NCI-H2107 treated with DMSO at 0.1 percent for 48 hours (cell line): Measurements from ENCODE around the gene SPINK8.
A peak's percentile ranks its signal among the peaks of the same experiment; 100 is the strongest.
"Not testable (repeated sequence)": the region's sequence is repeated elsewhere in the genome, so short reads cannot be mapped to it uniquely, and the experiment has no call there.

Experiments used
- DNase-seq: peaks from one replicate; lab custom pipeline; 2025; ENCODE audit not compliant: unreplicated experiment; lab: John Stamatoyannopoulos, UW

The SPINK8 gene

DNA sequence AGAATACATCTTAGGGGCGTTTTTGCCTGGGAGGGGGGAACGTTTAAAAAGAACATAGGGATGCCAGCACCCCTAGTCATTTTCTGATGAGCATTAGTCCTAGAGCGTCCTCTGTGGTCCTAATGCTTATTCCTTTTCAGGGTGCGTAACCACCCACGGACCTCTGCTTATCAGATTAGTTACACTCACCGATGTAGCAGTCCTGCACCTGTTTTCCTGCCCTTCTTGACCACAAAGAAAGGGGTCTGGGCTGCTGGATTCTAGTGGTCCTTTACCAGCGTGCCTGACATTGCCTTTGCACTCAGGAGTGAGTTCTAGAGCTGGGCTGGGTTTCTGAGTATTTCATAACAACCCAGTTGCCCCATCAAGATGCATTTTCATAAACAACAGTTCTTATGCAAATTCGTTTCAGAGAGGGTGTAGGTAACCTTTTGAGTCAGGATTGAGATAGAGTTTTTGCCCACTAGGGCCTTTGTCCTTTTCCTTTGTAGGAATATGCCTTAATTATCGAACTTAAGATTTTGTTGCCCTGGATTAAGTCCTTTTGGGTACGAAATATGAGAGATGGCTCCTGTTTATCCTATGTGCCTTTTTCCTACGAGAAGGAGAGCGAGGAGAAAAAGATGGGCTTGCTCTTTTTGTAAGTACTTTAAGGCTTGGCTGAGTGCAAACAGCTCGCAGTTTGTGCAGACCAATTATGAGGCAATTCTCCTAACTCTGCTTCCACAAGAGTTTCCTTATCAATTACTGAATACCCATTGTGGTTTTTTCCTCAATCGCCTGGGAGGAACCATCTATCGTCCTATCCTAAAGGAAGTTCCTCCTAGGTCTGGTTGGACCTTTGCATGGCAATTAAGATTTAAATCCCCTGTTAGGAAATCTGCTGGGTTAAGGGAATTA, at the start of gene SPINK8:
SPINK8 (minus strand) TSS at position 316 of the 900 bp plus-strand sequence. CDS start 5,320 bp downstream, outside the sequence.
- DNase-seq = not testable (repeated sequence)

DNA sequence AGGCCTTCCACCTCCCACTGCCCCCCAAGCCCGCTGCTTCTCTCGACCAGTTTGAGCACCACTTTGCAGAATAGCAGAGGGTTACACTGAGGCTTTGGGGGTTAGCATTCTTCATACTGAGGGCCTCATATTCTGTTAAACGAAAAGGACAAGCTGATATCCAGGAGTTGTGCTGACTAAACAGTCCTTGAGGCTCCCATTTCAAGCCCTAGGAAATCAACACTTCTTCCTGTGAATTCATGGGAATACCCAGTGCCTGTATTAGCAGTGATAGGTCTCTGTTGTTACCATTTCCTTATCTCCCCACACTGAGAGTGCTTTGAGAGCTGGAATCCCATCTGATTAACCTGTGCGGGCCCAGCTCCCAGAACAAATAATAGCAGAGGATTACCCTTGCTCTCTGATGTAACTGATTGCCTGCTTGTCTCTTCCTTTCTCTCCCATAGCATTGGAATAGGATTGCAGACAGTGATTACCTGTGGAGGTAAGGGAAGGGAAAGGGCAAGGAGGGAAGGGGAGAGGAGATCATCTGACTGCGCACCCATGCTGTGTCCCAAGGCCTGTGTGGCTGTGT, 39.5 kb upstream of the SPINK8 start:
- peak; percentile 19 for DNase-seq

GRCh38 chr3:48372377-48372770, 38.9 kb upstream of the SPINK8 start:
- peak; percentile 35 for DNase-seq

DNA sequence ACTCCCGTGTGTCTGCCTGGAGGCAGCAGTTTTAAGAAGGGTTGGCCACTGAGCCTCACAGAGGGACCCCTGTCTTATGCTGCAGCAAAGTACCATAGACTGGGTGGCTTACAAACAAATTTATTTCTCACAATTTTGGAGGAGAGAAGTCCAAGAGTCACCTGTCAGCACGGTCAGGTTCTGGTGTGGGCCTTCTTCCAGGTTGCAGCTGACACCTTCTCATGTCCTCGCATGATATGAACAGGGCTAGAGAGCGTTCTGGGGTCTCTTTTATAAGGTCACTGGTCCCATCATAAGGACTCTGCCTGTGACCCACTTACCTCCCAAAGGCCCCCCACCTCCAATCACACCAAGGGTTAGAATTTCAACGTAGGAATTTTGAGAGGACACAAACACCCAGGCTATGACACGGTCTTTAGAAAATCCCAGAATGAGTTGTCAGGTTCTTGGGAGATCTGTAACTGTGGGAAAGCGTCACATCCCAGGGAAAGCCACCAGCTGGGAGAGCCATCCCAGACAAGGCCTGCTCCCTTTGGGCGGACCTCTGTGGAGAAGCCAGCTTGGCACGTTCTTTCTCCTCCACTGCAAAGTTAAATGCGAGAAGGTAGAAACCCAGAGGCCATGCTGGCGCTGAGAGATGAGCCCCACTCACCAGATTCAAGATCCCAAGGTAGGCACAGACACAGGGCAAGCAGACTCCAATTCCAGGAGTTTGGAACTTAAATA, 38.4 kb upstream of the SPINK8 start, which contains the start of gene FBXW12:
FBXW12 (plus strand) TSS at position 569 of the 726 bp plus-strand sequence. CDS start 549 bp downstream, outside the sequence.
- no peak for DNase-seq

DNA sequence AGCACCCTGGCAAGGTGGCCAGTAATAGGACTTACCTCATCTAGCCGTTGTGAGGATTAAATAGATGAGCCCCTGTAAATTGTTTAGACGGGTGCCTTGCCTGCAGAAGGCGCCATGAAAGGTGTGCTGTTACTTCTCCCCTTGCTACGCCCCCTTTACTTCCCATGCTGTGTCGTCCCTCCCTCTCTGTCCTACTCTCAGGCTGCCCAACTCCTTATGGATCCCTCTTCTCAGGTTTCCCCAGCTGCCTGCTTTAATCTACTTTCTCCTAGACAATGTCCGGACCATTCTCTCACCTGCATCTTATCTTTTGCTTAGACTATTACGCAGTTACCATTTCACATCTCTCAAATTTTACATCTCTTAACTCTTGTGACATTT, 36.9 kb upstream of the SPINK8 start:
- peak; percentile 3 for DNase-seq

DNA sequence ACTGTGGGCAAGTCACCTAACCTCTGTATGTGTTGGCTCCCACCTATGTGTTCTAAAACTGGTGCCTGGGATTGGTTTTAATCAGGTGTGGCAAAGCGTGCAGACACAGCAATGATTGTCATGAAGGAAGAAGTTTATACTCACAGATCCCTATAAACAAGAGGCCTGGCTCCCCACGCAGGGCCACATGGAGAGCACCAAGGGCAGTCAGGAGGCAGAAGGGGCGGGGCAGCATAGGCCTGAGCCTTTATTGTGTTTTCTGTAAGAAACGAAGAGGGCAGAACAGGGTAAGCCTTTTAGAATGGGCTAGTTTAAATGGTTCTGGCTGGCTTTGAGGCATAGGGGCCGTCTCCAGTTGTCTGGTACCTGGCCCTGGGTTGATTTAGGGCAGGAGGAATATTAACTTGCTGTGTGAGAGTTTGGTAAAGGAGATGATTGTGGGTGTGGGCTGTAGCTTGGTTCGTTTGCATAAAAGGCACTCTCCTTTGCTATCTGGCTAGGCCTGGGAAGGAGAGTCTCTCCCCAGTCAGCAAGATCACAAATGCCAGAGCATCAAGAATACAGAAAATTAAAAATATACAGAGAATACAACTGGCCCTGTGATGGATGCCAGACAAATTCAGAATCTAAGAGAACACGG, 36.4 kb upstream of the SPINK8 start:
- DNase-seq = no peak

- DNase-seq = peak; percentile 29
These were observed 33.7 kb upstream of the SPINK8 start for GRCh38 chr3:48367201-48367600.

GRCh38 chr3:48364840-48365239, 31.4 kb upstream of the SPINK8 start:
- DNase-seq = no peak

DNA sequence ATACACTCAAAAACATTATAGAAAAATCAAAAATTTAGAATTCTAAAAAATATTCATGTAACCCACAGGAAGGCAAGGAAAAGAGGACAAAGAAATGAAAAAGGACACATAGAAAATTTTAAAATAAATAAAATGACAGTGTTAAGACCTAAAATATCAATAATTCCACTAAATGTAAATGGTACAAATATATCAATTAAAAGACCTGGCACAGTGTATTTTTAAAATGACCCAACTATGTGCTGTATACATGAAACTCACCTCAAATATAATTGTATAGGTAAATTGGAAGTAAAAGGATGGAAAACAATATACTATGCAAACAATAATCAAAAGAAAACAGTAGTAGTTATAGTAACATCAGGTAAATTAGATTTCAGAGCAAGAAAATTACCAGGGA, 28.5 kb upstream of the SPINK8 start:
- DNase-seq = no peak

DNA sequence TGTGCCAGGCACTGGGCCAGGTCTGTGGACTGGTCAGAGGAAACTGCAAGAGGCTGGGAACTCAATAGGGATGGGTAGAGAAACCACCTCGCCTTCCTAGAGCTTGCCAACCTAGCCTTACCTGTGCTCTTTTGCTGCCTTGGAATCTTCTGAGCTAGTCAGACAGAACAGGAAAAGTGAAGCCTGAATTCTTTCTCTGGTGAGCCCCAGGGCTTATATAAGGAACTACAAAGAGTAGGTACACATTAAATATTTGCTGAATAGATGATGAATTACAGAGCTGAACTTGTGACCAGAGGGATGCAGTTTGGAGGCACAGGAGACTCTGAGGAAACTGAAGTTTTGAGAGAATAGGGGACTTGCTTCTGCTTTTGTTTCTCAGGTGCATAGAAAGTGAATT, 23.0 kb upstream of the SPINK8 start:
- DNase-seq = no peak

DNA sequence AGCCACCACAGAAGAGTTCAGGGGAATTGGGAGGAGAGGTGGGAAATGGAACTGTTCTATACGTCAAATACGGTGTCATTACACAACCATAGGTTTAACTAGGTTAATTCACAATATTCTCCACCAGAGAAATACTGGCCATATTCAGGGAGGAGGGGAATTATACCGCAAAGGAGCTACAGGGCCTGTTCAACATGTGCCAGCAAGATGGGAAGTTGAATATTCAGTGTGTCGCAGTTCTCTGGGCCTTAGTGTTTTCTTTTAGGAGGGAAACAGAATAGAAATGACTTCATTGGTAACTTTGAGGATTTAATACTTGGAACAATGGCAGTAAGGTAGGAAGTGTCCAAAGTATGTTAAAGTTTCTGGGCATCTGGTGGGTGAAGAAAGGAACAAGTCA, 20.5 kb upstream of the SPINK8 start:
- no peak for DNase-seq

DNA sequence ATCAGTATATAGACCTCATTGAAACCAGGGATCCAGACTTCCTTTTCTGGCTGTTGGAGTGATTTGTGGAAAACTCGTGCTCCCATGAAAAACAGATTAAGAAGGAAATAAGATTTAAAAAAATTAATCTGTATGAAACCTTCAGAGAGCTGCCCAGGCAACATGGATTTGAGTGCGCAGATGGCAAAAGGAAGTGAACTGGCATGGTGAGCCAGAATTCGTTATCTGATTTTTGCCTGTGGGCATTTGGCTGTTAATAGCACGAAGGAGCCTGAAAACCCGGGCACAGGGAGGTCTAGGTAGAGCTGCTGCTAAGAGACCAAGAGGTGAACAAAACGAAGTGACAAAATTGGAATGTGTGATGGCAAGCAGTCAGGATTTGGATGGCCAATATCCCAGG, 19.1 kb upstream of the SPINK8 start:
- no peak for DNase-seq

DNA sequence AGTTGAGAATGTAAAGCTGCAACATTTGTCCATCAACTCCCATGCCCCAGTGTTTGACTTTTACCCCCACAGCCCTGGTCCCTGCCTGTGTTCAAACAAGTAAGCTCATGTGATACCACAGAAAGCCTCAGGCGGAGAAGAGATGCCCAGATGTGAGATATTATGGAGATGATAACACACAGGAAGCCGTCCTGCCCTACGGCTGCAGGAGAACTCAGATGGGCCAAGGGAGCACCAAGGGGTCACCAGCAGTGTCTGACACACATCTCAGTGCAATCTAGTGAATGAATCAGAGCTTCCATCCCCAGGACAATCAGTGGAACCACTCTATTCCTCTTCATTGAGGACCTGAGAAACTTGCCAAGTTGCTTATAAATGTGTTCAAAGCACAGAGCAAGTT, 14.0 kb upstream of the SPINK8 start:
- DNase-seq = no peak

DNA sequence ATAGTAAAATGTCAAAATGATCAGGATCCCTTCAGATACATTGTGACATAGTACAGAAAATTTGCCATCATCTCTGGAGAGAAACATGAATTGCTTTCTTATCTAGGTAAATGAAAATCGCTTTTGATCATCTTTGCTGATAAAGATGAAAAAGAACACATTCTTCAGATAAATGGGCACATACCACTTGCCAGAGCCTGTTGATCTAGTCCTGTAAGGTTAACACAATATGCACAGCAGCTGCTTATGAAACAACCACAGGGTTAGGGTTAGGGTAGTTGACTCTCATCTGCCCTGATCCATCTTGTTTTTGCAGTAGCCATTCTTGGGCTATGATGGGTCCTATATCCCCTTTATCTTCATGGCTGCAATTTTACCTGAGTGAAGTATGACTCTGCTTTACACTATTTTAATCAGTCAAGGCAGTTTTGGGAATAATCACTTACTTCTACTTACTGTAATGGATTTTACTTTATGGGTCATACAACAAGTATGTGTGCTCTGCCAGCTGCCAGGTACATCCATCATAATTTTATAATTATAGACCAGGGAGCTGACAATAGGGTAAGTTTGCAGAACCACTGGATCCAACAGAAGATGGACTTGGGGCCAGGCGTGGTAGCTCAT, 12.6 kb upstream of the SPINK8 start:
- no peak for DNase-seq

DNA sequence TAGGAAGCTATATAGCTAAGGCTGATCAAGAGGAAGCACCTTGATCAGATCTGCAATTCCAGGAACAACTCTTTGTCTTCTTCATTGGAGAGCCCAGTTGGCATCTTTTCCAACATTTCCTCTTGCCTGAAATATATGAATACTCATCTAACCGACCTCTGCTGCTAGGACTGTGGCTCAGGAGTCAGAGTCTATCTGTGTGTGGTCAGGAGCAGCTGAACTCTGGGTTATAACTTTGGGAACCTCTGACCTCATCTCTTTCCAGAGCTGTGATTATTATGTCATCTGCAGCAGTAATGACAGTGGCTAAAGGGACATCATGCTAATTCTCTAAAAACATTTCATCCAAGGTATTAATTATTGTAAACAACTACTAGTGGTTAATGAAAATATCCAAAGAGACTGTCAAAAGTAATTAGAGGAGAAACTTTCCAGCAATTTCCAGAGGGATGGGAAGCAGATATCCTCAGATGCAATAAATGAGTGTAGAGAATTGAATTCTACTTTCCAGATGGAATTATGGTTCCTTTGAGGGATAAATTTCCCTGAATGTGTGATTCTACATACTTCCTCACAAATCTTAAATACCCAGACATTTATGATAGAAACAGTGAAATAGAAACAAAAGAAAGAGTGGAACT, 11.5 kb upstream of the SPINK8 start:
- no peak for DNase-seq

GRCh38 chr3:48343432-48343831, 10.0 kb upstream of the SPINK8 start:
- DNase-seq = no peak

DNA sequence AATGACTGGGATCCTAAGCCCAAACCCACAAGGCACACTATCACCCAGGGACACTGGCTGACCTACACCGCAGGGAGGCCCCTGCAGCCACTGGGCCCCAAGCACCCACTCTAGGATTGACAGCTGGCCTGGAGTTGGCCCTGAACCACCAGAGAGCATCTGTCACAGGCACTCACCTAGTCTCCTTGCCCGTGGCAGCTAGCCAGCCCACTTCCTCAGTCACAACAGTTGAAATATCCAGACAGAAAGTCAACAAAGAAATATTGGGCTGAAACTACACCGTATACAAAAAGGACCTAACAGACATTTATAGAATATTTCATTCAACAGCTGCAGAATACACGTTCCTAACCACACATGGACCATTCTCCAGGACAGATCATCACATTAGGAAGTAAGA, 5.2 kb upstream of the SPINK8 start:
- no peak for DNase-seq

DNA sequence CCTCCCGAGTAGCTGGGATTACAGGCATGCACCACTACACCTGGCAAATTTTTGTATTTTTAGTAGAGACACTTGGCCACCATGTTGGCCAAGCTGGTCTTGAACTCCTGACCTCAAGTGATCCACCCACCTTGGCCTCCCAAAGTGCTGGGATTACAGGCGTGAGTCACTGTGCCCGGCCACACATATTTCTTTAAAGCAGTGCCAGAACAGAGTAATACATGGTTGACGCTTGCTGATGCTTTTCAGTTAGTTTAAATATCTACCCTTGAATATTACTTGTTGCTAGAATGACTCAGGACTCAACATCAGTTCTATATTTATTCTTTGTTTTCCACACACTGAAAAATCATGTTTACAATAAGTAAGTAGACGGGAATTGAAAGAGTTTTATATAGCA, 4.1 kb upstream of the SPINK8 start:
- not testable (repeated sequence) for DNase-seq

- not testable (repeated sequence) for DNase-seq
These were observed 1.8 kb upstream of the SPINK8 start for GRCh38 chr3:48335286-48335685.

DNA sequence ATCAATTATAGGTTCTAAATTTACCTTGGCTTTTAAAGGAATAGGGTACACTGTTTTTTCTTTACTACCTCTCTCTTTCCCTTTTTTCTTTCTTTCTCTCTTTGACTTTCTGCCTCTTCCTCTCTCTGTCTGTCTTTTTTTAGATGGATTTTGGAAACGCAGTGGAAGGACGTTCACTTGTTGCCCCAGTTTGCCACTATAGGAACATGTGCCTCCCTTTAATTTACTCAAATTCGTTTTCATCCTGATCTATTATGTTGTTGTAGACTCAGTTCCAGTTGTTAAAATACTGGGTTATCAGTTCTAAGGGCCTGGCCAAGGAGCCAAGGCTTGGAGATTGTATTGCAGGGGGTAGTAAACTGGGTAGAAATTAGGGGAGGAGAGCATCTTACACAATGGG, 1.1 kb upstream of the SPINK8 start:
- DNase-seq = no peak
